Dedifferentiated amniotic fluid mesenchymal stem cell (primary cell): ENCODE results near the gene AP5Z1.

Source experiments
- DNase-seq: peaks from one replicate; pipeline ENCODE4 v3.0.0-alpha.2; 2016; ENCODE audit errors: extremely low spot score

AP5Z1 gene

DNA sequence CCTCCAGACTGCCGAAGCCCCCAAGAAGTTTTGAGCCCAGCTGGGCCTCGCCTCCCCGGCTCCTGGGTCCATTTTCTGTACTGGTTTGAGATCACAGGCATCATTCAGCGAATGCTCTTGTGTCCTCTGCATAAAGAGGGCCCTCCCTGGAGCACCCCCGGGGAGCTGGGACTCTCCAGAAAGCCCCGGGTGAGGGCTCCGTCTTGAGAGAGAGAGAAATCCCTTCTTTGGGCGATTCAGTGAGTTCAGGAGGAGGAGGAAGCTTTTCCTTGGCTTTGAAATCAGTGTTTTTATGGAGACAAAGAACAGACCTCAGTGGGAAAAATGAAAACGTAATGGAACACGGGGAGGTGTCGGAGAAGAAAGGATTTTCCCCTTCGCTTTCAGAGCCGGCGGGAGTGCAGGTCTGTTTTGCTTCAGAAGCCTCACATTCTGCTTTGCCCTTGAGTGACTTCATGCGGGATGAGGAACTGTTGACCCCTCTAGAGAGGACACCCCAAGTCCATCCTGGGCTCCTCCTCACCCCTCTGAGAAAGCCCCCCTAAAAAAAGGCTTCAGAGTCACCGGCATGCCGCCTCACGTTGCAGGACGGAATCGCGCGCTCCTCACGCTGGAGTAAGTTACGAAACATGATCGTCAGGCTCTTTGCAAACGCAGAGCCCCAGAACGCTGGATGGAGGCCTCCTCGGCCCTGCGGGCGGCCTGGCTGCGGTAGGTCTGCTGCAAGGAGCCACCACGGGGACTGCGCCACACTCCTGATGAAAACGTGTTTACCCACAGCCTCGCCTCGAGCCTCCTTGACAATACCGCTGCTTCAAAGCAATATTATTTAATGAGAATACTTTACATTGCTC, 8.5 kb upstream of the AP5Z1 start:
- DNase-seq: no peak

GRCh38 chr7:4768597-4769569, 6.5 kb upstream of the AP5Z1 start:
- no peak for DNase-seq

DNA sequence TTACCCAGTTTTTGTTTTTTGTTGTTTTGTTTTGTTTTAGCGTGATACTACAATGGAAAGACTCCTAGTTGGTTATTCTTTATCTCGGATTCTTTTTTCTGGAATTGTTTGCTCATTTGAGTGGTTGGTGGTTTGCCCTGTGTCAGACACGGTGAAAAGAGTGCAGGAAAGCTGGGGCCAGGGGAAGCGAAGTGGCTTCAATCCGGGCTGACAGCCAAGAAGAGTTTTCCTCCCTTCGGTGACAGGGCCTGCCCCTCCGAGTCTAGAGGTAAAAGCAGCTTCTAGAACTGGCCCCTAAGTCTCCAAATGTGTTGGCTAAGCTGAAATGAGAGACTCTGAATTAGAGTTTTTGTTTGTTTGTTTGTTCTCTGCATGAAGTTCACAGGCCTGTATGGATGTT, 5.7 kb upstream of the AP5Z1 start:
- DNase-seq: no peak

GRCh38 chr7:4770886-4771285, 4.5 kb upstream of the AP5Z1 start:
- DNase-seq: no peak

- no peak for DNase-seq
Observed at GRCh38 chr7:4771737-4772136, 3.7 kb upstream of the AP5Z1 start.

DNA sequence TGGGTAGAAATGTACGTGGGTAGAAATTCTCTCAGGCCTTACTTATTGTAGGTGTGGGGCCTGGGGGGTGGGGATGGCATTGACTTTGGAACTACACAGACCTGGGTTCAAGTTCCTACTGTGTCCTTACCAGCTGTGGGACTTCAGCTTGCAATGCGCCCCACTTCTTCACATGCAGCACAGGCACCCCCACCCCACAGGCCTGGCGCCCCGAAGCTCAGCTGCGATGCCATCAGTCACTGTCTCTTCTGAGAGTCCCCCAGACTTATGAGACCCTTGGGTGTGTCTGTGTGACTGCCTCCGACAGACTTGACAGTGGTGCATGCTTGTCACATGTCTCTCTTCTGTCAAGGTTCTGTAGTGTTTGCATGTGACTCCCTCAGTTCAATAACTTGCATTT, 3.1 kb upstream of the AP5Z1 start:
- no peak for DNase-seq

- DNase-seq: no peak
Observed at GRCh38 chr7:4774007-4774406, 1.4 kb upstream of the AP5Z1 start.

DNA sequence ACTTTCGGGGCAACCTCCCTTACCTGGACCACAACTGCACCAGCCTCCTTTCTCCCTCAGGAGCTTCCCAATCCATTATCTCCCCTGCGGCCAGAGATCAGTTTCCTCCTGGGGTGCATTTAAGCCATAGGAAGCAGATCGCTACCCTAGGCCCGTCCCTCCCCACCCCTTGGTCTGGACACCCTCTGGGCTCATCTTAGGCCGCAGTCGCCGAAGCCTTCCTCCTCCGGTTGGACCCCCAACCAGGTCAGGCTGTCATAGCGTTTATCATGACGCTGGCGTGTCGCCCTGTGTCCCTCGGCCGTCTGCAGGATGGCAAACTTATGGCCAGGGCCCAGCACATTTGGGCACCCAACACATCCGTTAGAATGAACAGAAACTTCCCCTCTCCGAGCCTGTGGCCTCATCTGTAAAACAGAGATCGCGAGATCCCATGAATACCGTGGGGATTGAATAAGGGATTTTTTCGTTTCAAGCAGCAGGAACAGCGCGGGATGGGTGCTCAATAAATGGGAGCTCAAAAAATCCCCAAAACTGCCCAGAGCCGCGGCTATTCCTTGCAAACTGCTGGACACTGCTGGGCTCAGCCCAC, 669 bp upstream of the AP5Z1 start:
- peak; percentile 47 for DNase-seq

GRCh38 chr7:4775848-4776623, 613 bp downstream of the AP5Z1 start:
- DNase-seq: peak; percentile 31

- DNase-seq: no peak
Observed at GRCh38 chr7:4779118-4779517, 3.7 kb downstream of the AP5Z1 start.

- no peak for DNase-seq
Observed at GRCh38 chr7:4781366-4782069, 6.1 kb downstream of the AP5Z1 start.

- no peak for DNase-seq
Observed at GRCh38 chr7:4782333-4783291, 7.2 kb downstream of the AP5Z1 start.

- no peak for DNase-seq
Observed at GRCh38 chr7:4783292-4783652, 7.8 kb downstream of the AP5Z1 start.

DNA sequence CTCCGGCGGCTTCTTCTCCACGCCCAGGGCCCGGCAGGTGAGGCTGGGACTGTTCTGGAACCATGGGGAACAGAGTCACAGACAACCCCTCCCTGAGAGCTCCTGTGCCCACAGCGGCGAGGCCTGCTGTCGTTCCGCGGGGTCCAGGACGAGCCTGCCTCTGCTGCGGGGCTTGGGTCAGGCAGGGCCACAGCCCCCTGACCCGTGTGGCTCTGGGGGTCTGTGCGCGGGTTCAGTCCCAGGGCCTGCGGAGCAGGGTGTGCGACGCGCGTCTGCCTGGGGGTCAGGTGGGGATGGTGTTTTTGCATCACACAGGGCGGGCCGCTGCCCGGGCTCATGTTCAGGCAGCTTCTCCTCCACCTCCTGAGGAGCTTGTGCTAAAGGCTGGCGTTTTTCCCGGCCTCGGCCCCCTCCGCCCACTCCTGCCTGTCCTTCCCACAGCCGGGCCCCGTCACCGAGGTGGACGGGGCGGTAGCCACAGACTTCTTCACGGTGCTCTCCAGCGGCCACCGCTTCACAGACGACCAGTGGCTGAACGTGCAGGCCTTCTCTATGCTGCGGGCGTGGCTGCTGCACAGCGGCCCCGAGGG, 8.4 kb downstream of the AP5Z1 start:
- DNase-seq: no peak

- no peak for DNase-seq
Observed at GRCh38 chr7:4784799-4785198, 9.4 kb downstream of the AP5Z1 start.

GRCh38 chr7:4785371-4785770, 9.9 kb downstream of the AP5Z1 start:
- no peak for DNase-seq

- DNase-seq: no peak
Observed at GRCh38 chr7:4786015-4786414, 10.6 kb downstream of the AP5Z1 start.

DNA sequence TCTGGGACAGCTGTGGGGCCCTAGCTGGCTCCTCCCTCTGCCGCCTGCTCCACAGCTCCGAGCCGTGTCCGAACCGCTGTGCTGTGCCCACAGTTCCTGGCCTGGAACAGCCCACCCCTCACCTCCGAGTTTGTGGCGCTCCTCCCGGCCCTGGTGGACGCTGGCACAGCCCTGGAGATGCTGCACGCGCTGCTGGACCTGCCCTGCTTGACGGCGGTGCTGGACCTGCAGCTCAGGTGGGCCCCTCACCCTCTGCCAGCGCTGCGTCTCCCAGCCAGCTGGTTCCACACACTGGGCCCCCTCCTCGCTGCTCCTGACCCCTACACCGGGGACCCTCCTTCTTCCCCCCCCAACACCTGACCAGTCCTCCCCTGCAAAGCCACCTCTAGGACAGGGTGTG, 12.1 kb downstream of the AP5Z1 start:
- no peak for DNase-seq

- DNase-seq: no peak
Observed at GRCh38 chr7:4787947-4788626, 12.7 kb downstream of the AP5Z1 start.
